Fibroblast of mammary gland (primary cell): ENCODE results near the gene SMCO2.
A peak's percentile ranks its signal among the peaks of the same experiment; 100 is the strongest.

ENCODE experiments used
- DNase-seq: peaks from one replicate; pipeline ENCODE4 v3.0.0-alpha.2; 2010; ENCODE audit warnings: low read depth
- H3K4me3 ChIP-seq: 2 replicates; pipeline ENCODE4 v1.5.1; 2011; ENCODE audit warnings: low read depth, mild to moderate bottlenecking, low read length, moderate library complexity; ENCODE audit not compliant: control insufficient read depth
- CTCF ChIP-seq: conservative IDR thresholded peaks from 2 replicates; pipeline ENCODE4 v1.5.1; 2011; ENCODE audit warnings: low read depth, low read length, inconsistent platforms; ENCODE audit not compliant: control insufficient read depth, insufficient read depth

Gene SMCO2

GRCh38 chr12:27508736-27509431, 62.3 kb downstream of the SMCO2 start:
- DNase-seq = peak; percentile 51
- no peak overlapping the region for H3K4me3 ChIP-seq
- TF ChIP-seq CTCF = no peak

- no peak for TF ChIP-seq CTCF
- H3K4me3 ChIP-seq = no peak overlapping the region
- peak; percentile 85 for DNase-seq
Observed at GRCh38 chr12:27511031-27511722, 64.6 kb downstream of the SMCO2 start.

GRCh38 chr12:27511723-27512045, 65.1 kb downstream of the SMCO2 start:
- no peak for TF ChIP-seq CTCF
- no peak overlapping the region for H3K4me3 ChIP-seq
- DNase-seq = no peak

GRCh38 chr12:27513155-27513824, 66.8 kb downstream of the SMCO2 start:
- DNase-seq = no peak
- no peak for TF ChIP-seq CTCF
- H3K4me3 ChIP-seq = no peak overlapping the region

GRCh38 chr12:27515671-27516070, 69.1 kb downstream of the SMCO2 start:
- DNase-seq = no peak
- no peak for TF ChIP-seq CTCF
- no peak overlapping the region for H3K4me3 ChIP-seq

- DNase-seq = no peak
- TF ChIP-seq CTCF = no peak
- no peak overlapping the region for H3K4me3 ChIP-seq
Observed at GRCh38 chr12:27516625-27517024, 70.1 kb downstream of the SMCO2 start.
